PC-3 (cell line): ENCODE data around the gene CHRNA5.

Experiments
- EZH2 ChIP-seq: fragments of 300-600 bp; sonication (generic); IDR thresholded peaks from one replicate; pipeline ENCODE4 v1.6.1; 2017; ENCODE audit warnings: antibody characterized with exemption, mild to moderate bottlenecking, low read length; ENCODE audit not compliant: unreplicated experiment
- TF ChIP-seq, protein P1 (sequence below): fragments of 300-600 bp; sonication (generic); conservative IDR thresholded peaks from 2 replicates; pipeline ENCODE4 v1.5.1; 2017; ENCODE audit warnings: antibody characterized with exemption, low read depth, mild to moderate bottlenecking, low read length

DNA sequence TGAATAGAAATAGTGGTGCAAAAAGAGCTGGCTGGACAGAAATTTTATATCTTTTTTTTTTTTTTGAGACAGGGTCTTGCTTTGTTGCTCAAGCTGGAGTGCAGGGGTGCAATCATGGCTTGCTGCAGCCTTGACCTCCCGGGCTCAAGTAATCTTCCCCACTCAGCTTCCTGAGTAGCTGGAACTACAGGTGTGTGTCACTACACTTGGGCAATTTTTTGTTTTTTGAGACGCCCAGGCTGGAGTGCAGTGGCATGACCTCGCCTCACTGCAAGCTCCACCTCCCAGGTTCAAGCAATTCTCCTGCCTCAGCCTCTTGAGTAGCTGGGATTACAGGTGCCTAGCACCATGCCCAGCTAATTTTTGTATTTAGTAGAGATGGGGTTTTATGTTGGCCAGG is 33.0 kb downstream of the CHRNA5 start:
- TF ChIP-seq, protein P1, sequence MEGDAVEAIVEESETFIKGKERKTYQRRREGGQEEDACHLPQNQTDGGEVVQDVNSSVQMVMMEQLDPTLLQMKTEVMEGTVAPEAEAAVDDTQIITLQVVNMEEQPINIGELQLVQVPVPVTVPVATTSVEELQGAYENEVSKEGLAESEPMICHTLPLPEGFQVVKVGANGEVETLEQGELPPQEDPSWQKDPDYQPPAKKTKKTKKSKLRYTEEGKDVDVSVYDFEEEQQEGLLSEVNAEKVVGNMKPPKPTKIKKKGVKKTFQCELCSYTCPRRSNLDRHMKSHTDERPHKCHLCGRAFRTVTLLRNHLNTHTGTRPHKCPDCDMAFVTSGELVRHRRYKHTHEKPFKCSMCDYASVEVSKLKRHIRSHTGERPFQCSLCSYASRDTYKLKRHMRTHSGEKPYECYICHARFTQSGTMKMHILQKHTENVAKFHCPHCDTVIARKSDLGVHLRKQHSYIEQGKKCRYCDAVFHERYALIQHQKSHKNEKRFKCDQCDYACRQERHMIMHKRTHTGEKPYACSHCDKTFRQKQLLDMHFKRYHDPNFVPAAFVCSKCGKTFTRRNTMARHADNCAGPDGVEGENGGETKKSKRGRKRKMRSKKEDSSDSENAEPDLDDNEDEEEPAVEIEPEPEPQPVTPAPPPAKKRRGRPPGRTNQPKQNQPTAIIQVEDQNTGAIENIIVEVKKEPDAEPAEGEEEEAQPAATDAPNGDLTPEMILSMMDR: no peak
- no peak for TF ChIP-seq EZH2
